HepG2 (cell line): ENCODE measurements around the gene DGCR2. TPM values are rescaled to one million over a fixed set of nuclear protein-coding genes. Genes with fewer than 3 reads are reported as not detected.

Experiments used
- polyA plus RNA-seq, 8 experiments: library from polyadenylated mRNA; depleted of rRNA in 3 of 8; stranded (reverse) in 7 of 8; unstranded in 1 of 8; fragments of >200 nt; fragmentation: Illumina TruSeq in 4 of 8; extraction: Trizol in 4 of 8; gene quantifications; 2 replicates each; pipeline versions ENCODE4 v1.2.1 to v1.2.3, GENCODE V29; 2011 to 2016; ENCODE audit warnings: low read depth in 4 of 8, missing spikeins in 1 of 8, mixed read lengths in 1 of 8; ENCODE audit not compliant: insufficient read depth in 1 of 8
- total RNA-seq, 5 experiments: library from RNA; depleted of rRNA; stranded (reverse); fragments of >200 nt; fragmentation: Illumina TruSeq; extraction: Trizol; gene quantifications; 2 replicates each; pipeline ENCODE4 v1.2.3, GENCODE V29; 2016; ENCODE audit warnings: low read depth in 1 of 5
- TF ChIP-seq, protein P1 (sequence below): sonication (generic); formaldehyde crosslinking; IDR thresholded peaks from 2 replicates; pipeline ENCODE4 v1.4.0; 2020; ENCODE audit warnings: missing genetic modification reagents
- TF ChIP-seq, protein P2 (sequence below): sonication (generic); formaldehyde crosslinking; IDR thresholded peaks from 2 replicates; pipeline ENCODE4 v1.9.0; 2021; ENCODE audit warnings: missing genetic modification reagents, borderline replicate concordance
- TF ChIP-seq, protein P3 (sequence below): sonication (generic); formaldehyde crosslinking; IDR thresholded peaks from 2 replicates; pipeline ENCODE4 v1.9.0; 2022; ENCODE audit warnings: low read depth, missing genetic modification reagents

Gene DGCR2
- total and polyA plus RNA-seq, 2 of the 13 experiments (the other 11 are each of a cell fraction or from before 2014, with no cell fraction given) = 23.1 to 35.3 TPM

GRCh38 chr22:18991821-18992442 lies 130.3 kb downstream of the DGCR2 start (continued):
- TF ChIP-seq, protein P1, sequence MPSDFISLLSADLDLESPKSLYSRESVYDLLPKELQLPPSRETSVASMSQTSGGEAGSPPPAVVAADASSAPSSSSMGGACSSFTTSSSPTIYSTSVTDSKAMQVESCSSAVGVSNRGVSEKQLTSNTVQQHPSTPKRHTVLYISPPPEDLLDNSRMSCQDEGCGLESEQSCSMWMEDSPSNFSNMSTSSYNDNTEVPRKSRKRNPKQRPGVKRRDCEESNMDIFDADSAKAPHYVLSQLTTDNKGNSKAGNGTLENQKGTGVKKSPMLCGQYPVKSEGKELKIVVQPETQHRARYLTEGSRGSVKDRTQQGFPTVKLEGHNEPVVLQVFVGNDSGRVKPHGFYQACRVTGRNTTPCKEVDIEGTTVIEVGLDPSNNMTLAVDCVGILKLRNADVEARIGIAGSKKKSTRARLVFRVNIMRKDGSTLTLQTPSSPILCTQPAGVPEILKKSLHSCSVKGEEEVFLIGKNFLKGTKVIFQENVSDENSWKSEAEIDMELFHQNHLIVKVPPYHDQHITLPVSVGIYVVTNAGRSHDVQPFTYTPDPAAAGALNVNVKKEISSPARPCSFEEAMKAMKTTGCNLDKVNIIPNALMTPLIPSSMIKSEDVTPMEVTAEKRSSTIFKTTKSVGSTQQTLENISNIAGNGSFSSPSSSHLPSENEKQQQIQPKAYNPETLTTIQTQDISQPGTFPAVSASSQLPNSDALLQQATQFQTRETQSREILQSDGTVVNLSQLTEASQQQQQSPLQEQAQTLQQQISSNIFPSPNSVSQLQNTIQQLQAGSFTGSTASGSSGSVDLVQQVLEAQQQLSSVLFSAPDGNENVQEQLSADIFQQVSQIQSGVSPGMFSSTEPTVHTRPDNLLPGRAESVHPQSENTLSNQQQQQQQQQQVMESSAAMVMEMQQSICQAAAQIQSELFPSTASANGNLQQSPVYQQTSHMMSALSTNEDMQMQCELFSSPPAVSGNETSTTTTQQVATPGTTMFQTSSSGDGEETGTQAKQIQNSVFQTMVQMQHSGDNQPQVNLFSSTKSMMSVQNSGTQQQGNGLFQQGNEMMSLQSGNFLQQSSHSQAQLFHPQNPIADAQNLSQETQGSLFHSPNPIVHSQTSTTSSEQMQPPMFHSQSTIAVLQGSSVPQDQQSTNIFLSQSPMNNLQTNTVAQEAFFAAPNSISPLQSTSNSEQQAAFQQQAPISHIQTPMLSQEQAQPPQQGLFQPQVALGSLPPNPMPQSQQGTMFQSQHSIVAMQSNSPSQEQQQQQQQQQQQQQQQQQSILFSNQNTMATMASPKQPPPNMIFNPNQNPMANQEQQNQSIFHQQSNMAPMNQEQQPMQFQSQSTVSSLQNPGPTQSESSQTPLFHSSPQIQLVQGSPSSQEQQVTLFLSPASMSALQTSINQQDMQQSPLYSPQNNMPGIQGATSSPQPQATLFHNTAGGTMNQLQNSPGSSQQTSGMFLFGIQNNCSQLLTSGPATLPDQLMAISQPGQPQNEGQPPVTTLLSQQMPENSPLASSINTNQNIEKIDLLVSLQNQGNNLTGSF (CRISPR knock-in tag) = no peak
- TF ChIP-seq, protein P2, sequence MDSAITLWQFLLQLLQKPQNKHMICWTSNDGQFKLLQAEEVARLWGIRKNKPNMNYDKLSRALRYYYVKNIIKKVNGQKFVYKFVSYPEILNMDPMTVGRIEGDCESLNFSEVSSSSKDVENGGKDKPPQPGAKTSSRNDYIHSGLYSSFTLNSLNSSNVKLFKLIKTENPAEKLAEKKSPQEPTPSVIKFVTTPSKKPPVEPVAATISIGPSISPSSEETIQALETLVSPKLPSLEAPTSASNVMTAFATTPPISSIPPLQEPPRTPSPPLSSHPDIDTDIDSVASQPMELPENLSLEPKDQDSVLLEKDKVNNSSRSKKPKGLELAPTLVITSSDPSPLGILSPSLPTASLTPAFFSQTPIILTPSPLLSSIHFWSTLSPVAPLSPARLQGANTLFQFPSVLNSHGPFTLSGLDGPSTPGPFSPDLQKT (CRISPR knock-in tag) = no peak
- TF ChIP-seq, protein P3, sequence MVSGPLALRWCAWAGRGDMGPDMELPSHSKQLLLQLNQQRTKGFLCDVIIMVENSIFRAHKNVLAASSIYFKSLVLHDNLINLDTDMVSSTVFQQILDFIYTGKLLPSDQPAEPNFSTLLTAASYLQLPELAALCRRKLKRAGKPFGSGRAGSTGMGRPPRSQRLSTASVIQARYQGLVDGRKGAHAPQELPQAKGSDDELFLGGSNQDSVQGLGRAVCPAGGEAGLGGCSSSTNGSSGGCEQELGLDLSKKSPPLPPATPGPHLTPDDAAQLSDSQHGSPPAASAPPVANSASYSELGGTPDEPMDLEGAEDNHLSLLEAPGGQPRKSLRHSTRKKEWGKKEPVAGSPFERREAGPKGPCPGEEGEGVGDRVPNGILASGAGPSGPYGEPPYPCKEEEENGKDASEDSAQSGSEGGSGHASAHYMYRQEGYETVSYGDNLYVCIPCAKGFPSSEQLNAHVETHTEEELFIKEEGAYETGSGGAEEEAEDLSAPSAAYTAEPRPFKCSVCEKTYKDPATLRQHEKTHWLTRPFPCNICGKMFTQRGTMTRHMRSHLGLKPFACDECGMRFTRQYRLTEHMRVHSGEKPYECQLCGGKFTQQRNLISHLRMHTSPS (CRISPR knock-in tag) = no peak
